Measurements from ENCODE around the gene ATXN2. TPM values are rescaled to one million over a fixed set of nuclear protein-coding genes. Genes with fewer than 3 reads are reported as not detected.

ATXN2 gene
- total and polyA plus RNA-seq, 9 of the 15 experiments (the other 6 are each of a cell fraction or from before 2014, with no cell fraction given) = 16.8 to 67.8 (median 29.3) TPM

- TF ChIP-seq ZNF518B (CRISPR knock-in tag; IDR thresholded peaks at IDR 0.05) (no peak), EGR1 (conservative IDR thresholded peaks at IDR 0.05) (peak; percentile 25; the same call in 1 of the 2 replicates), ZNF12 (CRISPR knock-in tag; IDR thresholded peaks at IDR 0.05) (no peak), MCM7 (IDR thresholded peaks at IDR 0.05) (no peak), BCOR (IDR thresholded peaks at IDR 0.05) (peak; percentile 98), POU5F1 (IDR thresholded peaks at IDR 0.05; ENCODE audit: borderline replicate concordance, low read depth, low read length, partially characterized antibody) (no peak), SMARCA5 (IDR thresholded peaks at IDR 0.05) (peak; percentile 90), NONO (IDR thresholded peaks at IDR 0.05; ENCODE audit: low read depth in 2 of 2, low read length in 1 of 2) (no peak), FOXM1 (IDR thresholded peaks at IDR 0.05; ENCODE audit: low read depth) (no peak), FOXM1 (CRISPR knock-in tag; IDR thresholded peaks at IDR 0.05; ENCODE audit: low read depth) (no peak), NFIC (IDR thresholded peaks at IDR 0.05) (no peak), BHLHE40 (IDR thresholded peaks at IDR 0.05; ENCODE audit: low read length) (no peak), HDAC2 (IDR thresholded peaks at IDR 0.05) (peak; percentile 83), SIRT6 (IDR thresholded peaks at IDR 0.05; ENCODE audit: low read depth, low read length) (no peak), HINFP (tag; conservative IDR thresholded peaks at IDR 0.05; ENCODE audit: low read depth) (no peak), KDM4B (IDR thresholded peaks at IDR 0.05; ENCODE audit: borderline replicate concordance in 2 of 2, low read depth in 1 of 2) (no peak), DACH1 (IDR thresholded peaks at IDR 0.05; ENCODE audit: partially characterized antibody) (peak; percentile 33), RCOR1 (IDR thresholded peaks at IDR 0.05; ENCODE audit: borderline replicate concordance in 1 of 2, low read depth in 2 of 2, low read length in 2 of 2) (peak in 1 of 2 experiments; percentile 75; a peak in 2 of 4 replicates), MLX (CRISPR knock-in tag; conservative IDR thresholded peaks at IDR 0.05) (no peak), ESRRB (CRISPR knock-in tag; IDR thresholded peaks at IDR 0.05; ENCODE audit: borderline replicate concordance) (no peak), CHD4 (IDR thresholded peaks at IDR 0.05; ENCODE audit: insufficient read depth, insufficient replicate concordance, low read depth, low read length, poor library complexity, severe bottlenecking) (peak; percentile 82), NKRF (IDR thresholded peaks at IDR 0.05; ENCODE audit: borderline replicate concordance) (no peak), NUFIP1 (IDR thresholded peaks at IDR 0.05; ENCODE audit: partially characterized antibody) (no peak)
Observed at GRCh38 chr12:111408116-111408440, 191.0 kb downstream of the ATXN2 start (continued).

All from K562 (cell line).